ENCODE results near the gene PRKAR1B. TPM values are rescaled to one million over a fixed set of nuclear protein-coding genes. Genes with fewer than 3 reads are reported as not detected.

The PRKAR1B gene
- total RNA-seq, 1 experiment from 2014 or later: 27.2 TPM

DNA sequence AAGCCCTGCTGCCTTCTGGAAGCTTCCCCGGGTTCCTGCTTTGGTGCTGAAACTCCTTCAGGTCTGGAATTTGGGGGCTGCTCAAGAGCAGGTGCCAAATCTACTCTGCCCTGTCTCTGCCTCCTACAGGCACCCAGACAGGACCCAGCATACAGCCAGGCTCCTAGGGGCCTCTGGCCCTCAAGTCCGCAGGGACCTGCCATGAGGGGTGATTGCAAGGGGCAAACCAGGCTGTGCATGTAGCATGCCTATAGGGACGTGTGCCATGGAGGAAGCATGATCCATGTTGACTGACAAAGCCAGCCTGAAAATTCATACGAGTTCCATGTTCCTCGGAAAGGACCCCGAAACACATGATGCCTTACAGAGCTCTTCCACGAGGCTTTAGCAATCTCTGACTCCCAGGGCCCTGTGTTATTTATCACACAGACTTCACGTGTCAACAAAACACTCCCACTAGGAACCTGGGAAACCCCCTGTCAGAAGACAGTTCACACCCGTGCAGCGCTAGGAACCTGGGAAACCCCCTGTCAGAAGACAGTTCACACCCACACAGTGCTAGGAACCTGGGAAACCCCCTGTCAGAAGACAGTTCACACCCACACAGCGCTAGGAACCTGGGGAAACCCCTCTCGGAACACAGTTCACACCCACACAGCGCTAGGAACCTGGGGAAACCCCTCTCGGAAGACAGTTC, 75.9 kb downstream of the PRKAR1B start:
- Histone ChIP-seq H3K4me3 (ENCODE audit: low read depth, low read length, poor library complexity, severe bottlenecking) (no peak overlapping the region), H3K27ac (ENCODE audit: low read depth, low read length, poor library complexity, severe bottlenecking) (no peak overlapping the region), H3K27me3 (replicated peaks; ENCODE audit: insufficient read depth, low read depth, low read length, poor library complexity) (no peaks in the 10 kb centered on the region), H3K4me1 (ENCODE audit: insufficient read depth, low read length, poor library complexity, severe bottlenecking) (no peaks in the 10 kb centered on the region), H3K36me3 (ENCODE audit: insufficient read depth, low read length, poor library complexity, severe bottlenecking) (no peaks in the 10 kb centered on the region), H3K9me3 (ENCODE audit: low read depth, low read length, poor library complexity, severe bottlenecking) (peaks cover 7% of the 10 kb centered on the region)
- TF ChIP-seq CTCF (conservative IDR thresholded peaks at IDR 0.05; ENCODE audit: low read depth, low read length) (no peak), EZH2 (IDR thresholded peaks at IDR 0.05; ENCODE audit: borderline replicate concordance, low read depth, low read length, poor library complexity, severe bottlenecking) (no peak)
- CTCF ChIA-PET: no interaction called here
- intact Hi-C loops (cut with micrococcal nuclease; ENCODE audit: unreplicated experiment): no loop called here
- POLR2A ChIA-PET (ENCODE audit: low non-redundant PET): no interaction called here
- DNase-seq (ENCODE audit: low spot score): no peak
- BruUV-seq (replicated peaks): no TSS peak

DNA sequence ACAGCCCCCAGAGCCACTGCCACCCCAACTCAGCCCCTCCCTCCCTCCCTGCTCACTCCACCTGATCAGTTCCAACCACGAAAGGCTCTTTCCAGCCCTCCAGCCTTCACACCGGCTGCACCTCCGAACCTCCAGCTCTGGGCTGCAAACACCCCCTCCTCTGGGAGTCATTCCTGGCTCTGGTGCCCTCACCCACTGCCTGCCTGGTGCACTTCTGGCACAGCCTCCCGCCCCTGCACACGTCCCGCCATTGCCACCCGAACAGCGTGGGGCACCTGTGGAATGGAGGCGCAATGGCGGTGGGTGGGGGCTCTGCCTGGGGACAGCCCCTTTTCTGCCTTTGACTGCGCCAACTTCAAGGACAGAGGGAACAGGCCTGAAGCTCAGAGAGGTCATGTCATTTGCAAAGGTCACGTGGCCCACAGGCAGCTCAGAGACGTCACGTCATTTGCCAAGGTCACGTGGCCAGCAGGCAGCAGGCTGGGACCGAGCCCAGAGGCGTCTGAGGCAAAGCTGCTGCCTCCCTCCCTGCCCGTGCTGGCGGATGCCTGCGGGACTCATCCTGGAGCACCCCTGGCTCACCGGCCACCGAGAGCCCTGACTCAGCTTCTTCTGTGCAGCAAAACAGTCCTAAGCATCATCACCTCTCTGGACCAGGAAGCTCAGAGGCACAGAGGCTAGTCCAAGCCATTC, 76.6 kb downstream of the PRKAR1B start:
- intact Hi-C loops (cut with micrococcal nuclease; ENCODE audit: unreplicated experiment): no loop called here
- Histone ChIP-seq H3K4me3 (ENCODE audit: low read depth, low read length, poor library complexity, severe bottlenecking) (no peak overlapping the region), H3K9me3 (ENCODE audit: low read depth, low read length, poor library complexity, severe bottlenecking) (peaks cover 7% of the 10 kb centered on the region), H3K36me3 (ENCODE audit: insufficient read depth, low read length, poor library complexity, severe bottlenecking) (no peaks in the 10 kb centered on the region), H3K27me3 (replicated peaks; ENCODE audit: insufficient read depth, low read depth, low read length, poor library complexity) (no peaks in the 10 kb centered on the region), H3K4me1 (ENCODE audit: insufficient read depth, low read length, poor library complexity, severe bottlenecking) (no peaks in the 10 kb centered on the region), H3K27ac (ENCODE audit: low read depth, low read length, poor library complexity, severe bottlenecking) (no peak overlapping the region)
- no TSS peak for BruUV-seq (replicated peaks)
- TF ChIP-seq EZH2 (IDR thresholded peaks at IDR 0.05; ENCODE audit: borderline replicate concordance, low read depth, low read length, poor library complexity, severe bottlenecking) (no peak), CTCF (conservative IDR thresholded peaks at IDR 0.05; ENCODE audit: low read depth, low read length) (no peak)
- CTCF ChIA-PET: interaction anchor here (0.6 kb wide), 1 partner anchor 68 kb away, joined by 3 read pairs; no protein-coding TSS in a partner anchor
- DNase-seq (ENCODE audit: low spot score): no peak
- POLR2A ChIA-PET (ENCODE audit: low non-redundant PET): no interaction called here

- CTCF ChIA-PET: no interaction called here
- intact Hi-C loops (cut with micrococcal nuclease; ENCODE audit: unreplicated experiment): no loop called here
These were observed 80.1 kb downstream of the PRKAR1B start for GRCh38 chr7:646951-647350.

More at GRCh38 chr7:646951-647350, 80.1 kb downstream of the PRKAR1B start:
- no peak overlapping the region for H3K4me3 ChIP-seq (ENCODE audit: low read depth, low read length, poor library complexity, severe bottlenecking)
- H3K36me3 ChIP-seq (ENCODE audit: insufficient read depth, low read length, poor library complexity, severe bottlenecking): no peaks in the 10 kb centered on the region
- no TSS peak for BruUV-seq (replicated peaks)
- TF ChIP-seq CTCF (conservative IDR thresholded peaks at IDR 0.05; ENCODE audit: low read depth, low read length) (no peak), EZH2 (IDR thresholded peaks at IDR 0.05; ENCODE audit: borderline replicate concordance, low read depth, low read length, poor library complexity, severe bottlenecking) (no peak)
- no peaks in the 10 kb centered on the region for H3K4me1 ChIP-seq (ENCODE audit: insufficient read depth, low read length, poor library complexity, severe bottlenecking)
- no peaks in the 10 kb centered on the region for H3K9me3 ChIP-seq (ENCODE audit: low read depth, low read length, poor library complexity, severe bottlenecking)
- DNase-seq (ENCODE audit: low spot score): no peak
- H3K27ac ChIP-seq (ENCODE audit: low read depth, low read length, poor library complexity, severe bottlenecking): no peak overlapping the region
- H3K27me3 ChIP-seq (replicated peaks; ENCODE audit: insufficient read depth, low read depth, low read length, poor library complexity): no peaks in the 10 kb centered on the region
- POLR2A ChIA-PET (ENCODE audit: low non-redundant PET): no interaction called here

Data from A673 (cell line).